Measurements from ENCODE around the gene ABCA3.

GRCh38 chr16:2273931-2274330, 66.6 kb downstream of the ABCA3 start:
- TF ChIP-seq CTCF (IDR thresholded peaks at IDR 0.05) (no peak), POLR2A (IDR thresholded peaks at IDR 0.05) (no peak)

Measured in adrenal gland (tissue), 5 donors.